Measurements from ENCODE around the gene HNMT. TPM values are rescaled to one million over a fixed set of nuclear protein-coding genes. Genes with fewer than 3 reads are reported as not detected.

The HNMT gene
- total and polyA plus RNA-seq, 2 of the 13 experiments (the other 11 are each of a cell fraction or from before 2014, with no cell fraction given): 279 to 309 TPM

- Histone ChIP-seq H3K27me3 (ENCODE audit: control insufficient read depth in 1 of 2, insufficient read depth in 2 of 2, low read length in 2 of 2) (no peaks in the 10 kb centered on the region), H3K27ac (ENCODE audit: extremely low read length, insufficient read depth, low read length) (peak overlapping the region; percentile 99), H3K36me3 (replicated peaks in 1 of 2; ENCODE audit: control insufficient read depth in 1 of 2, insufficient read depth in 2 of 2, low read length in 2 of 2) (no peaks in the 10 kb centered on the region), H3K9ac (ENCODE audit: insufficient read depth, low read depth, low read length) (peak overlapping the region; percentile 1; the same call in 1 of the 2 replicates), H3K4me3 (replicated peaks in 1 of 3; ENCODE audit: insufficient read depth in 1 of 3, low read depth in 2 of 3, low read length in 3 of 3) (no peak overlapping the region), H3K4me2 (ENCODE audit: low read depth, low read length) (peak overlapping the region; percentile 84; the same call in 1 of the 2 replicates), H4K20me1 (ENCODE audit: insufficient read depth, low read length) (no peaks in the 10 kb centered on the region), H3K79me2 (ENCODE audit: insufficient read depth, low read length) (peaks cover 28% of the 10 kb centered on the region), H3K4me1 (ENCODE audit: insufficient read depth, low read length) (peaks cover 84% of the 10 kb centered on the region), H3K9me3 (ENCODE audit: low read length) (peaks cover 5% of the 10 kb centered on the region; the same call in 1 of the 2 replicates), H2AFZ (ENCODE audit: low read length) (no peak overlapping the region)
- ATAC-seq (no peak), FAIRE-seq (no peak), DNase-seq (ENCODE audit: low spot score) (peak; percentile 65)
- ChIA-PET CTCF (ENCODE audit: low intra/inter-chr PET ratio, low total read pairs) (no interaction called here), POLR2A (interaction anchor here (1.0 to 19.0 kb wide), 5 partner anchors 9 to 27 kb away, joined by 3 to 733 read pairs (median 4); partner anchors contain the start of gene HNMT)
- intact Hi-C loops (cut with micrococcal nuclease; ENCODE audit: unreplicated experiment) (no loop called here), in situ Hi-C loops (cut with HindIII; ENCODE audit: extremely low pct_ligation_motif_present, low pct_unique_long_range_greater_than_20kb) (no loop called here)
- BruUV-seq (replicated peaks): no TSS peak
- 64% methylated on average over 4 of the region's 4 CpGs for WGBS (ENCODE audit: low lambda C conversion rate)
- TF ChIP-seq GZF1 (CRISPR knock-in tag; IDR thresholded peaks at IDR 0.05): no peak
- peak; percentile 50; the same call in 1 of the 2 replicates for TF ChIP-seq SOX5 (CRISPR knock-in tag; IDR thresholded peaks at IDR 0.05; ENCODE audit: borderline replicate concordance)
- peak; percentile 59; the same call in 1 of the 2 replicates for TF ChIP-seq GATAD2A (CRISPR knock-in tag; IDR thresholded peaks at IDR 0.05)
- 0 out of 2 replicates have a peak, but pooled peaks have one; percentile 18 for TF ChIP-seq BCL6 (CRISPR knock-in tag; IDR thresholded peaks at IDR 0.05)
- TF ChIP-seq KLF6 (CRISPR knock-in tag; IDR thresholded peaks at IDR 0.05): 0 out of 2 replicates have a peak, but pooled peaks have one; percentile 6
- peak; percentile 15; the same call in 1 of the 2 replicates for TF ChIP-seq MED1 (CRISPR knock-in tag; IDR thresholded peaks at IDR 0.05)
- no peak for TF ChIP-seq SOX13 (IDR thresholded peaks at IDR 0.05)
- peak in 1 of 2 experiments; percentile 75; a peak in 2 of 4 replicates for TF ChIP-seq SOX13 (CRISPR knock-in tag; conservative IDR thresholded peaks at IDR 0.05 in 1 of 2, IDR thresholded peaks at IDR 0.05 in 1 of 2)
- no peak for TF ChIP-seq LCORL (IDR thresholded peaks at IDR 0.05)
- TF ChIP-seq LCORL (CRISPR knock-in tag; IDR thresholded peaks at IDR 0.05): no peak
- peak; percentile 49; the same call in 1 of the 2 replicates for TF ChIP-seq CEBPB (IDR thresholded peaks at IDR 0.05; ENCODE audit: borderline replicate concordance, low read depth, low read length)
- TF ChIP-seq HMGA1 (CRISPR knock-in tag; conservative IDR thresholded peaks at IDR 0.05): no peak
- 0 out of 4 replicates have a peak, but pooled peaks of 1 of the 2 experiments have one; percentile 48 for TF ChIP-seq EP300 (IDR thresholded peaks at IDR 0.05; ENCODE audit: low read depth in 2 of 2, low read length in 2 of 2)
- TF ChIP-seq EP300 (CRISPR knock-in tag; IDR thresholded peaks at IDR 0.05; ENCODE audit: borderline replicate concordance): no peak
- no peak for TF ChIP-seq ZNF484 (CRISPR knock-in tag; IDR thresholded peaks at IDR 0.05; ENCODE audit: borderline replicate concordance, low read depth)
- 0 out of 2 replicates have a peak, but pooled peaks have one; percentile 22 for TF ChIP-seq SAP130 (CRISPR knock-in tag; IDR thresholded peaks at IDR 0.05; ENCODE audit: low read depth)
- TF ChIP-seq CEBPG (CRISPR knock-in tag; IDR thresholded peaks at IDR 0.05): peak; percentile 36; the same call in 1 of the 2 replicates
- TF ChIP-seq CREBL2 (CRISPR knock-in tag; IDR thresholded peaks at IDR 0.05; ENCODE audit: borderline replicate concordance): no peak
- TF ChIP-seq RBAK (CRISPR knock-in tag; IDR thresholded peaks at IDR 0.05): peak; percentile 98
- TF ChIP-seq ZNF12 (CRISPR knock-in tag; IDR thresholded peaks at IDR 0.05): 0 out of 2 replicates have a peak, but pooled peaks have one; percentile 18
- TF ChIP-seq, protein P1, sequence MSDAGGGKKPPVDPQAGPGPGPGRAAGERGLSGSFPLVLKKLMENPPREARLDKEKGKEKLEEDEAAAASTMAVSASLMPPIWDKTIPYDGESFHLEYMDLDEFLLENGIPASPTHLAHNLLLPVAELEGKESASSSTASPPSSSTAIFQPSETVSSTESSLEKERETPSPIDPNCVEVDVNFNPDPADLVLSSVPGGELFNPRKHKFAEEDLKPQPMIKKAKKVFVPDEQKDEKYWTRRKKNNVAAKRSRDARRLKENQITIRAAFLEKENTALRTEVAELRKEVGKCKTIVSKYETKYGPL (CRISPR knock-in tag; IDR thresholded peaks at IDR 0.05): peak; percentile 83
- TF ChIP-seq HNF4A (CRISPR knock-in tag; IDR thresholded peaks at IDR 0.05): 0 out of 2 replicates have a peak, but pooled peaks have one; percentile 8
- peak; percentile 61; the same call in 1 of the 2 replicates for TF ChIP-seq ZNF644 (CRISPR knock-in tag; IDR thresholded peaks at IDR 0.05; ENCODE audit: low read depth)
- TF ChIP-seq ZNF367 (CRISPR knock-in tag; IDR thresholded peaks at IDR 0.05; ENCODE audit: borderline replicate concordance): no peak
- TF ChIP-seq TBL1XR1 (IDR thresholded peaks at IDR 0.05; ENCODE audit: borderline replicate concordance, low read length, partially characterized antibody): no peak
Observed at GRCh38 chr2:137938204-137938603, 26.1 kb upstream of the HNMT start.

Measured in HepG2 (cell line).